SK-N-SH (cell line): Measurements from ENCODE around the gene CSPG4. TPM values are rescaled to one million over a fixed set of nuclear protein-coding genes. Genes with fewer than 3 reads are reported as not detected.
"Not testable (repeated sequence)": the region's sequence is repeated elsewhere in the genome, so short reads cannot be mapped to it uniquely, and the experiment has no call there.

ENCODE experiments used
- CTCF ChIA-PET: fragments of 300-600, 350-600 bp; formaldehyde crosslinking; extraction: SDS; loops from one replicate; lab custom pipeline; 2021; lab: Yijun Ruan, JAX
- POLR2A ChIA-PET: fragments of 350-600 bp; sonication (Branson Sonifier 250); formaldehyde crosslinking; extraction: SDS; loops from one replicate; lab custom pipeline; 2020; ENCODE audit warnings: antibody characterized with exemption, inconsistent platforms; lab: Yijun Ruan, JAX
- DNase-seq: peaks from one replicate; pipeline ENCODE4 v3.0.0; 2012
- H2AFZ ChIP-seq: fragments of 200-600 bp; sonication (generic); 2 replicates; pipeline ENCODE4 v1.8.1; 2016; ENCODE audit warnings: antibody characterized with exemption, mild to moderate bottlenecking, low read depth
- H3F3A ChIP-seq: fragments of 200-600 bp; sonication (generic); replicated peaks from 2 replicates; pipeline ENCODE3; 2016; ENCODE audit warnings: antibody characterized with exemption, mild to moderate bottlenecking; ENCODE audit not compliant: insufficient read depth
- H3K27ac ChIP-seq, 2 experiments: fragments of 200-500 bp in 1 of 2; fragments of 200-600 bp in 1 of 2; sonication (Bioruptor generic) in 1 of 2; sonication (generic), shearing (Covaris generic) in 1 of 2; 2 replicates each; pipeline versions ENCODE4 v1.5.1 to v1.6.1; 2014 to 2016; ENCODE audit warnings: low read depth in 2 of 2, inconsistent platforms in 1 of 2, low read length in 1 of 2, mild to moderate bottlenecking in 1 of 2, mixed read lengths in 1 of 2
- H3K27me3 ChIP-seq: fragments of 200-600 bp; sonication (generic), shearing (Covaris generic); 2 replicates; pipeline ENCODE4 v1.6.1; 2016; ENCODE audit warnings: mixed run types; ENCODE audit not compliant: insufficient read depth
- H3K36me3 ChIP-seq, 2 experiments: fragments of 200-500 bp in 1 of 2; fragments of 200-600 bp in 1 of 2; sonication (Bioruptor generic) in 1 of 2; sonication (generic) in 1 of 2; replicated peaks in 1 of 2; 2 replicates each; pipeline versions ENCODE3 to v1.5.1; 2014 to 2016; ENCODE audit warnings: low read length in 1 of 2, mild to moderate bottlenecking in 1 of 2; ENCODE audit not compliant: insufficient read depth in 2 of 2, control insufficient read depth in 1 of 2
- H3K4me1 ChIP-seq, 2 experiments: fragments of 200-500 bp in 1 of 2; fragments of 200-600 bp in 1 of 2; sonication (Bioruptor generic) in 1 of 2; sonication (generic), shearing (Covaris generic) in 1 of 2; 2 replicates each; pipeline versions ENCODE4 v1.5.1 to v1.6.1; 2014 to 2016; ENCODE audit warnings: low read depth in 1 of 2, low read length in 1 of 2, mixed run types in 1 of 2; ENCODE audit not compliant: insufficient read depth in 2 of 2, control insufficient read depth in 1 of 2
- H3K4me2 ChIP-seq: fragments of 200-600 bp; sonication (generic), shearing (Covaris generic); 2 replicates; pipeline ENCODE4 v1.6.1; 2017; ENCODE audit warnings: mixed run types
- H3K4me3 ChIP-seq, 2 experiments: fragments of 200-500 bp in 1 of 2; fragments of 200-600 bp in 1 of 2; sonication (Bioruptor generic) in 1 of 2; sonication (generic), shearing (Covaris generic) in 1 of 2; 2 replicates each; pipeline versions ENCODE4 v1.5.1 to v1.8.1; 2014 to 2016; ENCODE audit warnings: low read depth in 2 of 2, inconsistent platforms in 1 of 2, low read length in 1 of 2, mild to moderate bottlenecking in 1 of 2, mixed read lengths in 1 of 2, moderate library complexity in 1 of 2
- H3K79me2 ChIP-seq: fragments of 200-600 bp; sonication (generic); 2 replicates; pipeline ENCODE4 v1.8.1; 2017; ENCODE audit warnings: mild to moderate bottlenecking; ENCODE audit not compliant: insufficient read depth
- H3K9ac ChIP-seq: fragments of 200-600 bp; sonication (generic); 2 replicates; pipeline ENCODE4 v1.6.1; 2017; ENCODE audit warnings: mixed run types
- H3K9me2 ChIP-seq: fragments of 200-600 bp; sonication (generic); 2 replicates; pipeline ENCODE4 v1.6.1; 2017; ENCODE audit warnings: mixed run types
- H3K9me3 ChIP-seq: fragments of 200-600 bp; sonication (generic); 2 replicates; pipeline ENCODE4 v1.6.1; 2017; ENCODE audit warnings: mixed run types, mild to moderate bottlenecking, moderate library complexity
- H4K20me1 ChIP-seq: fragments of 200-600 bp; sonication (generic); 2 replicates; pipeline ENCODE4 v1.6.1; 2017; ENCODE audit warnings: mild to moderate bottlenecking, mixed run types; ENCODE audit not compliant: insufficient read depth
- EP300 ChIP-seq, 2 experiments: IDR thresholded peaks; 2 replicates each; pipeline versions ENCODE4 v1.4.0 to v1.6.1; 2012; ENCODE audit warnings: borderline replicate concordance in 1 of 2, low read depth in 1 of 2, low read length in 1 of 2
- FOSL2 ChIP-seq: IDR thresholded peaks from 2 replicates; pipeline ENCODE4 v1.4.0; 2012; ENCODE audit warnings: low read depth, mild to moderate bottlenecking, moderate library complexity, borderline replicate concordance
- GATA2 ChIP-seq: sonication (generic); formaldehyde crosslinking; IDR thresholded peaks from 2 replicates; pipeline ENCODE4 v1.5.0; 2020; ENCODE audit warnings: mild to moderate bottlenecking, missing genetic modification reagents
- MAX ChIP-seq: IDR thresholded peaks from 2 replicates; pipeline ENCODE4 v1.4.0; 2012; ENCODE audit warnings: low read depth
- NFIC ChIP-seq: IDR thresholded peaks from 2 replicates; pipeline ENCODE4 v1.4.0; 2012; ENCODE audit warnings: borderline replicate concordance
- TCF12 ChIP-seq: IDR thresholded peaks from 2 replicates; pipeline ENCODE4 v1.4.0; 2012
- YY1 ChIP-seq: IDR thresholded peaks from 2 replicates; pipeline ENCODE4 v1.4.0; 2012; ENCODE audit warnings: low read depth, mild to moderate bottlenecking
- ZBTB33 ChIP-seq: IDR thresholded peaks from 2 replicates; pipeline ENCODE4 v1.4.0; 2012; ENCODE audit warnings: low read depth, borderline replicate concordance
- WGBS: methylation state at CpG from one replicate; pipeline ENCODE4 v1.1.6; 2017; ENCODE audit warnings: low lambda C conversion rate; 5-methylcytosine and 5-hydroxymethylcytosine counted together
- polyA plus RNA-seq, 3 experiments: library from polyadenylated mRNA; depleted of rRNA; stranded (reverse); fragments of >200 nt; gene quantifications; 2 replicates each; pipeline ENCODE4 v1.2.3, GENCODE V29; 2012

The CSPG4 gene
- polyA plus RNA-seq, 1 of the 3 experiments (the other 2 are of a cell fraction): 0.35 TPM

DNA sequence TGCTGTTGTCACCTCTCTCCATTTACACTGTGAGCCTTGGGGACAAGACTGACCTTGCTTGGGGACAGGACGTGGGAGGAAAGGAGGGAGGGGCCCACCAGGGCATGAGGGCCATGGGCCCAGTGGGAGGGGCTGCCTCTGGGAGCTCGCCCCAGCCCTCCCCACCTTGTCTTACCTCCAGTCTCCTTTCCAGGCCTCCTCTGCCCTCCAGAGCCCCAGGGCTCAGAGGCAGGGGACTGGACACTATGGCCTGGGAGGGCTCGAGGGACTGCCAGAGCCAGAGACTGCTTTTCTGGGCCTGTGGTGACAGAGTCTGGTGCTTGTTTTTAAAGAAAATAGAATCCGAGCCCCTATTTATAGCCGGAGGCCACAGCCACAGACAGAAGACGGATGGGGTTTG is 10.2 kb downstream of the CSPG4 start (continued):
- no peak for TF ChIP-seq ZBTB33
- TF ChIP-seq YY1: no peak
- TF ChIP-seq GATA2: no peak

DNA sequence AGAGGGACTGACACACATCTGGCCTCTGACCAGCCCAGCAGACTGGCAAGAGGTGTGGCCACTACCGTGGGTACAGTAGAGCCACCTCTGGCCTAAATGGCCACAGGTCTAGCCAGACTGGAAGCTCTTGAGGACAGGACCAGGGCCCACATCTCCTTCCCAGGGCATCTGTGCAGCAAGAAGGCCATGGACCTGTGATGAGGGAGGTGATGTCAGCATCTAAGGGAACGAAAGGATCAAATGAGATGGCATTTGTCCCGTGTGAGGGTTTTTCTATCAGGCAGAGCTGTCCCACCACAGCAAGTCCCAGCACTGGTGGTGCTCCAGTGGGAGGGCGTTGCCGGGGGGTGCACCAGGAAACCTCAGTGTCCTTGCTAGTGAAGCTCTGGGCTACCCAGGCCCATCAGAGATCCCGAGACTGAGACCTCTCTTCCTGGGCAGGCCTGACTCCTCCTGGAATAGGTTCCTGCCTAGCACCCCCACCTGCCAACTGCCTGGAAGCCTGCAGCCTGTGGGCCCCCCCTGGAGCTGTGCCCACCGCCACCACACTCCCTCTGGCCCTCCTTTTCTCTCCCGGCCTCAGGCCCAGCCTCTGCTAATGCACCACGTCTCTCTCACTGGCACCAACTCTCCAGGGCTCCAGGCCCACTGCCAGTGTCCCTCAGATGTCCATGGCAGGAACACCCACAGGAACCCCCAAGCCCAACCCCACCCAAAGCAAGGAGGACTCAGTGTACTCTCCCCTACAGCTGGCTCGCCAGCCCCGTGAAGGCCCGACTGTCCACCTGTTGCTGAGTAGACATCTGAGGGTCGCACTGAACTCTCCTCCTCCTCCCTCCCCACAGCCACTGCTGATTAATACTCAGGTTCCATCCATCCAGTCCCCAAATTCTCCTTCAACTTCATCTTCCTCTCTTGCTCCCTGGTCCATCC is 11.3 kb downstream of the CSPG4 start:
- POLR2A ChIA-PET, H2AFZ ChIP-seq, H3K9me2 ChIP-seq, H3K27me3 ChIP-seq, H4K20me1 ChIP-seq, H3K79me2 ChIP-seq, H3K9me3 ChIP-seq, DNase-seq, H3K4me3 ChIP-seq, H3K36me3 ChIP-seq: not testable (repeated sequence)
- peaks cover 12% of the 10 kb centered on the region for H3F3A ChIP-seq
- peak overlapping the region; percentile 44; the same call in 1 of the 2 replicates for H3K9ac ChIP-seq
- H3K4me1 ChIP-seq: peaks cover 31 to 70% of the 10 kb centered on the region in 2 experiments; a peak in 3 of 4 replicates
- H3K27ac ChIP-seq: peak overlapping the region; percentile 68 to 75
- CTCF ChIA-PET: interaction anchor here (0.6 to 0.8 kb wide), 3 partner anchors 31 to 333 kb away, joined by 3 to 4 read pairs (median 3); partner anchors contain the start of gene MAN2C1
- 84% methylated on average over 12 of the region's 13 CpGs for WGBS
- peak overlapping the region; percentile 63; the same call in 1 of the 2 replicates for H3K4me2 ChIP-seq

DNA sequence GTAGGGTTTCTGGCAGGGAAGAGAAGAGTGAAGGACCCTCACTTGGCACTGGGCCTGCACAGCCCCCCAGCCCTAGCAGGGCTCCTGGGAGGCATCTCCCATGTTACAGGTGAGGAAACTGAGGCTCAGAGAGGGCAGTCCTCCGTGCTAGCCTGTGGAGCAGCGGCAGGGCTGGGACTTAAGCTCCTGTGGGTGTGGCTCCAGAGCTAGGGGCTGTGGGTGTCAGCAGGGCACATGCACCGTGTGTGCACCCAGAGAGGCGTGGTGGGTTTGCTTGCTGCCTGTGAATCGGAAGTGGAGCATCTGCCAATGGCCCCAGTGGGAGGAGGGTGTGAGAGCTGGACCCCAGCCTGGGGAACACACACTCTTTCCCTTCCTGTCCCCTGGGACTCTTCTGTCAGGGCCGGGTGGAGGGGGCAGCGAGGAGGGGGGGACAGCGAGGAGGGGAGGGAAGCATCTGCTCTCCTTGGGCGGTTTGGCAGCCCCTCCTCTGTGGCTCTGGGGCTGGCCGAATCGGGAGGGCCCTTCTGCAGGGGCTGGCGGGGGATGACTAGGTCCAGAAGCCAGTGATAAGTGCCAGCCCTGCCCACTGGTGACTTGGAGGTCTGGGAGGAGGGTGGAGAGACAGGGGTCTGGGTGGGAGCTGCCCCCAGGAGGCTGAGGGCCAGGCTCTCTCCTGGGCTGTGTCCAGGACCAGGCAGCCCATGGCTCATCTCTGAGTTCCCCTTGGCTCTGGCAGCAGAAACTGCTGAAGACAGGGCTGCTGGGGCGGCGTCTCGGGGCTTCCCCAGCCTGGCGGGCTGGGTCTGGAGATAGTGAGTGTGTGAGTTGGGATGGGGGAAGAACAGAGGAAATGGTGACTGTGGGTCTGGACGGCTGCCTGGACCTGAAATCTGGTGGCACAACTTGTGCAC is 12.4 kb downstream of the CSPG4 start:
- 15% methylated on average over 8 of the region's 17 CpGs for WGBS
- peak overlapping the region; percentile 44; the same call in 1 of the 2 replicates for H3K9ac ChIP-seq
- H4K20me1 ChIP-seq, H3K9me2 ChIP-seq, H3K36me3 ChIP-seq, H3K79me2 ChIP-seq, CTCF ChIA-PET, H3K27me3 ChIP-seq, H2AFZ ChIP-seq, H3K4me3 ChIP-seq, POLR2A ChIA-PET, H3K9me3 ChIP-seq: not testable (repeated sequence)
- 0 out of 4 replicates have a peak, but pooled peaks of 1 of the 2 experiments have one; percentile 9 for TF ChIP-seq EP300 (IDR thresholded peaks at IDR 0.05; ENCODE audit: borderline replicate concordance in 1 of 2, low read depth in 1 of 2, low read length in 1 of 2)
- peak; percentile 55 for TF ChIP-seq TCF12
- TF ChIP-seq NFIC: peak; percentile 36
- peak; percentile 18; the same call in 1 of the 2 replicates for TF ChIP-seq MAX
- TF ChIP-seq FOSL2: peak; percentile 16; the same call in 1 of the 2 replicates
- peaks cover 36 to 71% of the 10 kb centered on the region in 2 experiments; a peak in 3 of 4 replicates for H3K4me1 ChIP-seq
- H3K27ac ChIP-seq: peak overlapping the region; percentile 71 to 75
- H3F3A ChIP-seq: peaks cover 11% of the 10 kb centered on the region
- peak overlapping the region; percentile 63 for H3K4me2 ChIP-seq
- DNase-seq: peak; percentile 79

DNA sequence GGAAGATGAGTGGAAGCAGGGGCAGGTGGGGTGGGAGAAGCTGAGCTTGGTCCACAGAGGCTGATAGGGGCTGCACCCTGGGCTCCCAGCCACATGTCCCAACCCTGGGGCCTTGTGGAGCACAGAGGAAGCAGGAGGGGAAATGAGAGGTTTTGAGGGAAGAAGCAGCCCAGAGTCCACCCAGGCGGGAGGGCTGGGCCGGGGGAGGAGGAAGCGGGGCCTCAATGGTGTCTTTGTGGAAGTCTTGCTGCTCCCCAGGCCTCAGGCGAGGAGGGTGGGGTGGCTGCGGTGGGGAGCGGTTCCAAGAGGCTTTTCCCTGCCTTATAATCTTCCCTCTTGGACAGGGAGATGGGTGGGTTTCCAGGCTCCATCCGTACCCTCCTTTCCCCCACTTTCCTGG is 13.1 kb downstream of the CSPG4 start:
- H3F3A ChIP-seq: peaks cover 18% of the 10 kb centered on the region
- peak overlapping the region; percentile 47 for H3K4me2 ChIP-seq
- peak overlapping the region; percentile 71 to 75 for H3K27ac ChIP-seq
- 93% methylated on average over 6 of the region's 7 CpGs for WGBS
- H3K4me3 ChIP-seq, H3K36me3 ChIP-seq, H2AFZ ChIP-seq, H3K9me2 ChIP-seq, POLR2A ChIA-PET, H3K27me3 ChIP-seq, H3K9ac ChIP-seq, H4K20me1 ChIP-seq, H3K9me3 ChIP-seq, H3K79me2 ChIP-seq, DNase-seq, CTCF ChIA-PET: not testable (repeated sequence)
- H3K4me1 ChIP-seq: peaks cover 42 to 75% of the 10 kb centered on the region in 2 experiments
